GM12874 (cell line): ENCODE measurements around the gene HAUS7.

Source experiments
- CTCF ChIP-seq: IDR thresholded peaks from 2 replicates; pipeline ENCODE4 v1.5.1; 2011; ENCODE audit warnings: low read depth, mild to moderate bottlenecking, control low read depth, low read length, moderate library complexity; ENCODE audit not compliant: insufficient read depth

The HAUS7 gene

GRCh38 chrX:153492543-153492942 is 22.2 kb upstream of the HAUS7 start:
- no peak for TF ChIP-seq CTCF

DNA sequence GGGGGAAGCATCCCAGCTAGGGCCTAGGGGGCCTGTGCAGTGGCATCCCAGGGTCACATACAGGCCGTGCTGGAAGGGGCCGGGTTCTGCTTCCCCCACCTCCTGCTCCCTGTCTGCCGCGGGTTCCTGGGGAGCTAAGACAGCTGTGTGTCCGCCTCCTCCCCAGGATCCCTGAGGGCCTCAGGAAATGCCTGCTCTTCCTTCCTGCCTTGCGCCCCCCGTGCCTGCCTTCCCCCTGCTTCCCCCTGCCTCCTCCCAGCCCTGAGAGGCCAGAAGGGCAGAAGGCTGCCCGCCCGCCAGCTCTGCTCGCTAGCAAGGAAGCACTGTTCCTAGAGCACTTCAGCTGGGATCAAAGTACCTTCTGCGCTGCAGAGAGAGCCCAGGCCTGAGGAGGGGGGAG is 21.5 kb upstream of the HAUS7 start:
- TF ChIP-seq CTCF: no peak

DNA sequence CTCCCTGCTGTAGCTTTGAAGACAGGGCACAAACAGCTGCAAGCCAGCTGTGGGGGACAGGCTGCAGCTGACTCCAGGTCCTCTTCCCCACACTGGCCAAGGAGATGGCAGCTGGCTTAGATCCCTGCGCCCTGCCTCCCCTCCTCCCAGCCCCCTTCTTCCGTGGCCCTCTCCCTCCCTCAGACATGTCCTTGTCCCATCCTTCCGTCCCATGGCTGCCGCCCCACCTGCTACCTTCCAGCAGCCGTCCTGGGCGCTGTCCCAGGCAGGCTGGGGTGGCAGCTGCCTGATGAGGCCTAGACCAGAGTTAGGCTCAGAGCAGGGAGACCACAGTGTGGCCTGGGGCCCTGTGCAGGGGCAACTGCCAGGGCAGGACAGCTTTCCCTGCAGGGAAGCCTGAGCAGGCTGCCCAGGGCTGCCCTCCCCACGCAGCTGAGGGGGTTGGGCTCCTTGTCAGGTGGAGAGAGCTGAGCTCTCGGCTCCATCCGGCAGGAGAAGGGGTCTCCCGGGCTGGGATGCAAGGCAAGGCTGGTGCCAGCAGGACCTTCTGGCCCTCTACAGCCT is 21.1 kb upstream of the HAUS7 start:
- no peak for TF ChIP-seq CTCF

- no peak for TF ChIP-seq CTCF
Measured at GRCh38 chrX:153490217-153490930, 20.0 kb upstream of the HAUS7 start.

GRCh38 chrX:153488231-153488914 is 18.0 kb upstream of the HAUS7 start:
- TF ChIP-seq CTCF: no peak

- no peak for TF ChIP-seq CTCF
Measured at GRCh38 chrX:153487590-153488071, 17.3 kb upstream of the HAUS7 start.

DNA sequence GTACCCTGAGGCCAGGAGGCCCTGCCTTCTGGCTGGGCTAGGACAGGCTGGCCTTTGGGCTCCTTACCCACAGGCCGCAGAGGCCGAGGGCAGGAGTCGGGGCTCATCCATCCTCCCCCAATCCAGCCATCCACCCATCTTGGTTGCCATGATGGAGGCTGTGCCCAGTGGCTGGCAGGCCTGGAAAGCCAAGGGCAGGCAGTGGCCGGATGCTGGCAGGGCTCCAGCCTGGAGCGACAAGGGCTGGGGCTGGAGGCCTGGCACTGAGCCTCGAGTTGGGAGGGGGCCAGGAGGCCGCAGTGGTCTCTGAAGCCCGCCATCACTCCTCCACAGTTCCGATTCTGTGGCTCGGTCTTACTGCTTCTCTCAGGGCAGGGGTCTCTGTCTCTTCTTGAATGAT is 15.8 kb upstream of the HAUS7 start:
- no peak for TF ChIP-seq CTCF
